NCI-H2081 (cell line): Measurements from ENCODE around the gene FAM110C.
"Not testable (repeated sequence)": the region's sequence is repeated elsewhere in the genome, so short reads cannot be mapped to it uniquely, and the experiment has no call there.

Source experiments
- DNase-seq, 2 experiments: peaks; one replicate each; lab custom pipeline; 2025; lab: John Stamatoyannopoulos, UW

Gene FAM110C, protein sequence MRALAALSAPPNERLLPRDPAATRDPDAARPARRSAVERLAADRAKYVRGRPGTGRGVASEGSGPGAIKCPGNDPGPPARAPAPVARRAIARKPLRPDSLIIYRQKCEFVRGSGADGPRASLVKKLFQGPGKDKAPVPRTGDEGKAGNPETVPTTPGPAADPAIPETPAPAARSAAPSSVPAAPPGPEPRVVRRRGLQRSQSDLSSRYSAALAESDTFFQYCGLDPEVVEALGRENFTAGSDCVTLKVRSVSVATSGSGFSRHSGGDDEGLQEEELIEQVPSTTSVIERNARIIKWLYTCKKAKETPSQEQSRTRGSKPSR

DNA sequence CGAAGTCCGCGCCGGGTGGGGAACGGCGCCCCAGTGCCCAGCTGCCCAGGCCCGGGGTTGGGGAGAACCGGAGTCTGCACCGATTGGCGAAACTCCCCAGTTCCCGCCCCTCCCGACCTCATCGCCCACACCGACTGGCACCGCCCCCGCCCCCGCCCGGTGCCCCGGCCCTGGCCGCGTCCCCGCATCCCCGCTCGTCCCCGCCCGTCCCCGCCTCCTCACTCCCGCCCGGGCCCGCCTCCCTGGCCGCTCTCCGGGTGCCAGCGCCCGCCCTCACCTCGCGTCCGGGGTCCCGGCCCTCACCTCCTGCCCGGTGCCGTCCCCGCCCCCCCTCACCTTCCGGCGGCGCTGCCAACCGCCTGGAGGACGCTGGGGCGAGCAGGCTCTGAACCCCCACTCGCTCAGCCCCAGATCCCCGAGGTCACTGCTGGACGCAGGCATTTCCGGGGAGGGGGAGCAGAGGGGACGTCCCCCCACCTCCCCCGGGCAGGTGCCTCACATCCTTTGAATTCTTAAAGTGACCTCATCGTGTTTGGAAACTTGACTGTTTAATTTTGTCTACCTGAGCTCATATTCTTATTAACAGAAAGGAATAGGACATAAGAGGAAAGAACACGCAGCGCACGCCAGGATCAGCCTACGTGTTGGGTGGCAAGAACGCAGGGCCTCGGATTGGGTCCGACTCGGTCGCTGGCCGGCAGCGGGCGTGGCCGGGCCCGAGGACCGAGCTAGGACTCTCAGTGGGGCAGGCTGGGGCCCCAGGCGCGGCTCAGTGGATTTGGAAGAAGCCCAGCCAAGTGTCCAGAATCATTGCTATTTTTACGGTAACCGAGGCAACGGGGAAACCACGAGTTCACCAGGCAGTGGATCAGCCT is at the start of gene FAM110C:
Gene FAM110C, minus strand, starts transcription at position 35 of the 875 bp plus-strand sequence. CDS start 120 bp downstream, outside the sequence.
- peak in 1 of 2 experiments; percentile 49 for DNase-seq

DNA sequence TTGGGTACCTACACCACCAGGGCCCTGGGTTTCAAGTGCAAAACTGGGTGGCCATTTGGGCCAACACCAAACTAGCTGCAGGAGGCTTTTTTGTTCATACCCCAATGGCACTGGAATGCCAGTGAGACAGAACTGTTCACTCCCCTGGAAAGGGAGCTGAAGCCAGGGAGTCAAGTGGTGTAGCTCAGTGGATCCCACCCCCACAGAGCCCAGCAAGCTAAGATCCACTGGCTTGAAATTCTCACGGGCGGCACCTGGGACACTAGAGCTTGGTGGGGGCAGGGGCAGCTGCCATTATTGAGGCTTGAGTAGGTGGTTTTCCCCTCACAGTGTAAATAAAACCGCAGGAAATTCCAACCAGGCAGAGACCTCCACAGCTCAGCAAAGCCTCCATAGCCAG is 46.0 kb upstream of the FAM110C start:
- no peak for DNase-seq

DNA sequence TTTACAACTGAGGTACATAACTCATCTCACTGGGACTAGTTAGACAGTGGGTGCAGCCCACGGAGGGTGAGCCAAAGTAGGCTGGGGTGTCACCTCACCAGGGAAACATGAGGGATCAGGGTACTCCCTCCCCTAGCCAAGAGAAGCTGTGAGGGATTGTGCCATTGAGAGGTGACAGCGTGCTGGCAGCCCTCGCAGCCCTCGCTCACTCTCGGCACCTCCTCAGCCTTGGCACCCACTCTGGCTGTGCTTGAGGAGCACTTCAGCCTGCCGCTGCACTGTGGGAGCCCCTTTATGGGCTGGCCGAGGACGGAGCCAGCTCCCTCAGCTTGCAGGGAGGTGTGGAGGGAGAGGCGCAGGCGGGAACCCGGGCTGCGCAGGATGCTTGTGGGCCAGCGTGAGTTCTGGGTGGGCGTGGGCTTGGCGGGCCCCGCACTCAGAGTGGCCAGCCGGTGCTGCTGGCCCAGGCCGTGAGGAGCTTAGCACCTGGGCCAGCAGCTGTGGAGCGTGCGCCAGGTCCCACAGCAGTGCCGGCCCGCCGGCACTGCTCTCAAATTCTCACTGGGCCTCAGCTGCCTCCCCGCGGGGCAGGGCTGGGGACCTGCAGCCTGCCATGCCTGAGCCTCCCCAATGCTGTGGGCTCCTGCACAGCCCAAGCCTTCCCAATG is 44.5 kb upstream of the FAM110C start:
- no peak for DNase-seq

DNA sequence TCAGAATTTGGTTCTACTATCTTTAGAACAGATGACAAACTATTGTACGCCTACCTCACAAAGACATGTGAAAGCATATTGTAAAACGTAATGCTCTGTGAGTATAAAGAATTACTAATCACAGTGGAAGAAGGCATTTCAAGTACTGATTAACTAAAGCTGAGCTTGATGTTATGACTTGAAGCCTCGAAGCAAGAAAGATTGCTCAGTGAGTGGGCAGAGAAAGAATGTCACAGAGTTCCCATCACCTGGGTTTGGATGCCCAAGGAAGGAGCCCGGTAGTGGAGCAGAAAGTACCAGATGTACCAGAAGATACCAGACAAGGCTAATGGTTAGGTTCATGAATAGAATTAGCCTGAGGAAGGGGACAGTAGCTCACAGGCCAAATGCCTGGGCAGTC is 39.5 kb upstream of the FAM110C start:
- no peak for DNase-seq

DNA sequence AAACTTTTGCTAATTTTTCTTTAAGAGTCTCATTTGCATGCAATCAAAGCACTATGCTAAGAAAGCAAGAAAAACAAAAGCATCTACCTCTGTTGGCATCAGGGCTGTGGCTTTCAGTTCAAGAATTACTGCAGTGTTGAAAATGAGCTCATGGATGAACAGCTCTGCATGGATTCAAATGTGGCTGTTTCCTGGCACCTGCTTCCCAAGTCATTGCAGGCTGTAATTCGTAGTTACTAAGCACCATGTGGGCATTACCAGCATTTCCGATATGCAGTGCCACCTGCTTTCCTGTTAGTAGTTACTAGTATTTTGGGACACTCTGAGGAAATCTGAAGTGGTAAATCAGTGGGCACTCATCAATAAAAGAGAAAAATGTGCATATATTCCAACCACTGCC is 37.8 kb upstream of the FAM110C start:
- DNase-seq: peak; percentile 67 to 93

DNA sequence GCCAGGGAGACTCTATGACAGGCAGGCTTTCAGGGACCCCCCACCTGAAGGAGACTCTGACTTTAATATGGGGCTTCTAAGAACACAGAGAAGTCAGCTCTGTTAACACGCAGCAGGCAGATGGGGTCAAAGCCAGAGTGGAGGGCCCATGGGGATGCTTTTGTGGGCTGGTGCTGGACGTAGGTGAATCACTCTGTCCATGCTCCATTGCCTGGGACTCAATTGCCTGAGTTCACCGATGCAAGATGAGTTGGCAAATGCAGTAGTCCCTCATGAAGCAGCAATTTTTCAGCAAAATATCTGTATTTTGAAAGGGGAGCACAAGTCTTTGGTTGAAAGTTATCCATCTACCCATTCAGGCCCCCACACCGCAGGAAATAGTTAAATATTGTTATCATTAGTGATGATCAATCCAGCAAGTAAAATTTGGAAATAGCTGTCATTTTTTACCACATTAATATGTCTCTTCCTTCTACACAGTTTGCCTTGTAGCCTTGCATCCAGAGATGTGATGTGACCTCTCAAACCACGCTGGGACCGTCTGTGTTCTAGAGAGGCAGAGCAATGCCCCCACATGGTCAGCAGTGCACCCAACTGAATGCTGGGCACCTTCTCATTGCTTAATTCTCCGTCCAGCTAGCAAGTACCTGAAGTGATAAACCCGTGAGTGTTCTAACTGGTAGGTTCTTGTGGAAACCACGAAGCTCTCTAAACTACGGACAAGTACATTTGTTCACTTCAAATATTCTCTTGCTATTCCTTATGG is 34.8 kb upstream of the FAM110C start:
- DNase-seq: no peak

DNA sequence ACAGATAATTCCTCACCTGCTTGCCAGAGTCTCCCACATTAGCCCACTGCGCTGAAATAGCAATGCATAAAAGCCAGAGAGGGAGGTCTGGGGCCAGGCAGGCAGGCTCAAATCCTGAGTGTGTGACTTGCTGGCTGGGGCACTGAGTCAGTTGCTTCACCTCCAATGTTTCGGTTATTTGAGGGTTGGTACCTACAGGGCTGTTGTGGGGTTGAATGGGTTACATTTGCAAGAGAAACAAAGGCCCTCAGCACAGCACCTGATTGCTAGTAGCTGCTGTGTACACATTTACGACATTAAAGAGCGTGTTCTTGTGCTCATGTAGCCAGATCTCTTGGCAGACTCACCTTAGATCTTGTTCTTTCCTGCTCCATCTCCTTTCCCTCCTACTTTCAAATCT is 34.1 kb upstream of the FAM110C start:
- no peak for DNase-seq

DNA sequence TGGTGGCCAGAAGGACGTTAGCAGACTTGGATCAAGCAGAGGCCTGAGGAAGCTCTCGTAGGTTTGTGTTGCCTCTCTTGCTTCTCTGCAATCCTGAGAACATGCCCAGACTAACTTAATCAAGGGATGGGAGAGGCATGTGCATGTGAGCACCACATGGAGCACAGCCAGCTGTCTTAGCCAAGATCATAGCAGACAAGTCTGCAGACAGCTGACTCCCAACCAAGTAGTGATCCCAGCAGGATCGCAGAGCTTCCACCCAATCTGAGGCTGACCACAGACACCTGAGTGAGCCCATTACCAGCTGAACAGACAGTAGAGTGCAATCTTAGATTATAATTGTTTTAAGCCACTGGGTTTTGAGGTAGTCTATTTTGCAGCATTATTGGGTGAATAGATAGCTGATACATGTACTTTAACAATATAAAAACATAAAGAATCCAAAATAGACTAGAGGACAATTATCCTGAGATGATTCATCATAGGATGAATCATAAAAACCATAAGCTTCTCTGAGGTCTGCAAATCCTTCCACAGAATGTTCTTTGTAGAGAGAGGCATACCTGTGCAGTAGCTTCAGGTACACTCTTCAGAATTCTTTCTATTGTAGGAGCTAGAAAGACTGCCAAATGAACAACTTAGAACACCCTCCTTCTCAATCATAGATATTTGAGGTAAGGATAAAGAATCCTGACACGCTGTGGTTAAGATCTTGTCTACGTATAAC is 25.2 kb upstream of the FAM110C start:
- no peak for DNase-seq

DNA sequence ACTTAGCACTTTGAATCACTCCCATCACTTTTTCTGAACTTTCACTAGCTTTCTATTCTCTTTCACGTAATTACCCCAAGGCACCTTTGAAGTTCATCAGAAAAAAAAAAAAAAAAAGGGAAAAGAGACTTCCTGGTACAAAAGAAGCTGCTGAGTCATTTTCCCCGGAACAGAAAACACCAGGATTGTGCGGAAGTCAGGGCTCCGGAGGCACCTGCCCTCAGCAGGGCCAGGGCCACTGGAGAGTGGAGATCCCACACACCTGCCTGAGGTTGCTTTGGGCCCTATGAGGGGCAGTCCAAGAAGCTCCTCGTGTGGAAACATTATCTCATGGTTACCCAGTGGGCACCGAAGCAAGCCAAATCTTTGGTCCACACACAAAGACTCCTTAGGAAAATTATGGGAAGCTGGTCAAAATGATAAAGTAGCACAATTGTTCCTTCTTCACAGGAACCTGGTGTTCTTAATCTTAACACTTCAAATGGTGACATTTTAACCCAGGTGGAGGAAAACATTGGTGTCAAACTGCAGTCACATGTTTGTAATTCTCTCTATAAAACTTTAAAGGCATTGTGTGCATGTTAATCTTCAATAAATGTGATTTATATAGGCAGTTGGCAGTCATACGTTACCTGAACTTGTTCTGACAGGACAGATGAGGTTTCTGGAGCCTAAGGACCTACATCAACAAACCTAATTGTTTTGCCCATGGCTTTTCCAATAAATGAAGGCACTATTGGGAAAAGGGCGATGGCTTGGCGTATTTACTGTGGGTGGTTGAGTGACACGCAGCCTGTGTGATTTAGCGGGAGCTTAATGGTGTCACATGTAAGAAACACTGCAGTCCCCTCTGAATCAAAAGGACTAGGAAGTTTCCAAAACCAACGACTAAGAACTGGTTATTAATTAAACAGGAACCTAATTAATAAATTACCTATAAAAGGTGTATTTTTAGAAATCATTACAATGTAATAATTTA is 23.4 kb upstream of the FAM110C start:
- peak in 1 of 2 experiments; percentile 27 for DNase-seq

DNA sequence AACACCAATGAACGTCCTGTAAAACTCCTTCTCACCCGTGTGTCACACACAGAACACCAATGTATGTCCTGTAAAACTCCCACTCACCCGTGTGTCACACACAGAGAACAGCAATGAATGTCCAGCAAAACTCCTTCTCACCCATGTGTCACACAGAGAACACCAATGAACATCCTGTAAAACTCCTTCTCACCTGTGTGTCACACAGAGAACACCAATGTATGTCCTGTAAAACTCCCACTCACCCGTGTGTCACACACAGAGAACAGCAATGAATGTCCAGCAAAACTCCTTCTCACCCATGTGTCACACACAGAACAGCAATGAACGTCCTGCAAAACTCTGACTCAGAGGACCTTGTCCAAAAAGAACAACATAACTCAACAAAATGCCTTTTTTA is 22.3 kb upstream of the FAM110C start:
- not testable (repeated sequence) for DNase-seq

DNA sequence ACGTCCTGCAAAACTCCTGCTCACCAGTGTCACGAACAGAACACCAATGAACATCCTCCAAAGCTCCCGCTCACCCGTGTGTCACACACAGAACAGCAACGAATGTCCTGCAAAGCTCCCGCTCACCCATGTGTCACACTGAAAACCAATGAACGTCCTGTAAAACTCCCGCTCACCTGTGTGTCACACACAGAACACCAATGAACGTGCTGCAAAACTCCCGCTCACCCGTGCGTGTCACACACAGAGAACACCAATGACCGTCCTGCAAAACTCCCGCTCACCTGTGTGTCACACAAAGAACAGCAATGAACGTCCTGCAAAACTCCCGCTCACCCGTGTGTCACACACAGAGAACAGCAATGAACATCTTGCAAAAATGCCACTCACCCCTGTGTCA is 20.5 kb upstream of the FAM110C start:
- DNase-seq: no peak

DNA sequence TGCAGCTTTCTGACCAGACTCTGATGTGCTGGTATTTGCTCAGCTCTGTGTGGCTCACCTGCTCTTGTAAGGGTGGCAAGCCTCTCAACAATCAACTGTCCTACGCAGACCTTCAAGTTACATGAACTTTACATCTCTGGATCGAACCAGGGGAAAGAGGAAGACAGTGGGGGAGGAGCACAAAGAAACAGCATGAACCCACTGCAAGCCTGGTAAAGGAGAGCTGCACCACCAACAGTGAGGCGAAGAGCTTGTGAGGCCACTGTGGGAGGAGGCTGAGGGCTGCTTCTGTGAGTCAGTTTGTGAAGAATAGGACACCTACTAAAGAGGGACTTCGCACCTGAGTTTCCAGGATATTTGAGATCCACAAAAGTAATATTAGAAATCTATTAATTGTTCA is 18.8 kb upstream of the FAM110C start:
- DNase-seq: no peak

DNA sequence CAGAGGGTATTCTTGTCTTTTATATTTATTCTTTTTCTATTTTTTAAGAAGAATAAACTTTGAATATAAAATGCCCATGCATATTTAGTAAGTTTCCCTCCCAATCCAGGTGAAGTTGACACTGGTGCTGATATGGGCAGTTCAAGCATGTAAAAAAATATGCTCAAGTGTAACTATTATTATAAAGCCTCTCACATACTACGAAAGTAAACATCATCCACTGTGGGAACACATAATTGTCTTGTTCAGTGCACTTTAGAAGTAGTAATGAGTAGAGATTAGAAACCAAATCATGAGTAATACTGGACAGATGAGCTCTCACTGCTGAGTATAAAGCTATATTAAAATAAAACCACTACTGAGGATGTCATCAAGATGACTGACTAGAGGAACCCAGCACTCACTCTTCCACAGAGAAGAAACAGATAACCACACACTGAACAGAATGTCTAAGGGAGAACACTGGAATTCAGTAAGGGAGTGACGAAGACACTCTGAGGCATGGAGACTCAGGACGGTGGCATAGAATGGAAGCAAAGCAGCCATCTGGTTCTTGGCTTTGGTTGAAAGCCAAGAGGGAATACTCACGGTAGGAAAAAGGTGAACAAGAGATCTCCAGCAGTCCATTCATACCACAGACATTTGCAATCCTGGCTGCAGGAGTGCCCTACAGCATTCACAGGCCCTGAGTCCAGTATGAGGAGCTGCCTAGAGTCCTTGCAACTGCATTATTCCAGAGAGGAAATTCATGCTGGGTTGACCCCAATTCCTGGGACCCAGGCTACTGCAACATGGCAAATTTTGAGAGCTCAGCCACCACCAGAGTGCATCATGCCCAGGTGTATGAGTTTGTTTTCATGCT is 9.5 kb upstream of the FAM110C start:
- no peak for DNase-seq

DNA sequence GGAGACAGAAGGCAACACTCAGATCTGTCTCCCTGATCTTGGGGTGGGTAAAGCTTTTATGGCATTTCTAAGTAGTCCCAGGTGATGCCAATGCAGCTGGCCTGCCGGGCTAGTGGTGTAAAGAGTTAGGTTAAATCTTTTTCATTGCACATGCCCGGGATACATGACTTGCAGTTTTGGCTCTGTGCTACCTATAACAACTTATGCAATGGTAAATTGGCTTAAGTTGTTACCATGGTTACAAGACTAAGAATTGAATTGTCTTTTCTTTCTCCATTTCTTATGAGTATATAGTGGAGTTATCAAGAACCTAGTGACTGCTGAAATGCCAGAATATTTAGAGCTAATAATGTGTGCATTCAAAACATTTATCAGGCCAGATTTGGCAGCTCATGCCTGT is 5.3 kb upstream of the FAM110C start:
- no peak for DNase-seq

DNA sequence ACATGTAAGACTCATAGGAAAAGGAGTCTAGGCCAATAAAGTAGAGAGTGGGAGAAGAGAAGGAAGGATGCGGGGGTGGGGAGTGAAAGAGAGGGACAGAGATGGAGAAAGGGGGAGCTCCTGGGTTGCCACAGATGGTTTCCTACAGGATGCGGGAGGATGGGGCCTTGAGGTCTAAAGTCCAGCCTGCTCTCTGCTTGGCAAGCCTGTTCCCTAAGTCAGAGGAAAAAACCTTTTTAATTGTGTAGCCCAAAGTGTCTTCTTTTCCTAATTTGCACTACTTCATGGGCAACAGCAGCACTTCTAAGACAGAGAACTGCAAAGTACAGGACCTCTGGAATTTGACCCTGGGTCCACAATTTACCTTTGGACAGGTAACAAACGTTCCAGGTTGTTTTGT is 1.4 kb upstream of the FAM110C start:
- DNase-seq: no peak

DNA sequence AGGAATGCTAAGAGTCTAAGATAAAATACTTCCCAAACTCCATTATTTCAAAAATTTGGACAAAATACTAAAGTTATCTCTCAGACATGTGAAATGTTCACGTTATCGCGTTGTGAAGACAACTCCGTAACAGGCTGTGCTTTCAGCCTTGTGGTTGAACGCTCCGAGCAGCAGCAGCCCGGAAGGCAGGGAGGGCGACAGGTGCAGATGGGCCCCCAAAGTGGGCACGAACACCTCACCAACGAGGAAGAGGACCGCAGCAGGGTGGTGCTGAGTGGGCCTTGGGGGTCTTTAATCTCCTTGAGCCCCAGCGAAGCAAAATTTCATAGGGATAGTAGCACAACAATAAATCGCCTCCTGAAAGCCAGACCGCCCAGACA is 1.0 kb upstream of the FAM110C start:
- DNase-seq: no peak

DNA sequence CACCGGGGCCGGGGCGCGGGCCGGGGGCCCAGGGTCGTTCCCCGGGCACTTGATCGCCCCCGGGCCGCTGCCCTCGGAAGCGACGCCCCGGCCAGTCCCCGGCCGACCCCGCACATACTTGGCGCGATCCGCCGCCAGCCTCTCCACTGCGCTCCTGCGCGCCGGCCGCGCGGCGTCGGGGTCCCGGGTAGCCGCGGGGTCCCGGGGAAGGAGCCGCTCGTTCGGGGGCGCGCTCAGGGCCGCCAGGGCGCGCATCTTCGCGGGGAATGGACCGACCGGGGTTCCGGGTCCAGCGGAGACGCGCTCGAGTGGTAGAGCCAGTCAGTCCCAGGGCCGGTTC is 204 bp downstream of the FAM110C start:
- no peak for DNase-seq

DNA sequence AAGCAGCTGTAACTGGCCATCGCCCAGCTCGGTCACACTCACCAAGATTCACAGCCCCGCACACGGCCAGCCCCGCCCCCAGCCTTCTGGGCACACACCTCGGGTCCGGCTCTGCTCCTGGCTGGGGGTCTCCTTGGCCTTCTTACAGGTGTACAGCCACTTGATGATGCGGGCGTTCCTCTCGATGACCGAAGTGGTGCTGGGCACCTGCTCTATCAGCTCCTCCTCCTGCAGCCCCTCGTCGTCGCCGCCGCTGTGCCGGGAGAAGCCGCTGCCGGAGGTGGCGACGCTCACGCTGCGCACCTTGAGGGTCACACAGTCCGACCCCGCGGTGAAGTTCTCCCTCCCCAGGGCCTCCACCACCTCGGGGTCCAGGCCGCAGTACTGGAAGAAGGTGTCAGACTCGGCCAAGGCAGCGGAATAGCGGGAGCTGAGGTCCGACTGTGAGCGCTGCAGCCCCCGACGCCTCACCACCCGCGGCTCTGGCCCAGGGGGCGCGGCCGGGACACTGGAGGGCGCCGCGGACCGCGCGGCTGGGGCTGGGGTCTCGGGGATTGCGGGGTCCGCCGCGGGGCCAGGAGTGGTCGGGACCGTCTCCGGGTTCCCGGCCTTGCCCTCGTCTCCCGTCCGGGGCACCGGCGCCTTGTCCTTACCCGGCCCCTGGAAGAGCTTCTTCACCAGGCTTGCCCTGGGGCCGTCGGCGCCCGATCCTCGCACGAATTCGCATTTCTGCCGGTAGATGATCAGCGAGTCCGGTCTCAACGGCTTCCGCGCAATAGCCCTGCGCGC is 769 bp downstream of the FAM110C start:
- peak in 1 of 2 experiments; percentile 34 for DNase-seq
